CD4-positive, alpha-beta T cell (primary cell): ENCODE measurements around the gene CCDC183. TPM values are rescaled to one million over a fixed set of nuclear protein-coding genes. Genes with fewer than 3 reads are reported as not detected.

Experiments
- ATAC-seq: fragments of 200-7000 bp; cut with Tn5 transposase; one replicate; pipeline ENCODE4 v1.10.0; 2022; ENCODE audit warnings: mild to moderate bottlenecking; ENCODE audit not compliant: poor library complexity
- CTCF ChIA-PET: fragments of 350-600 bp; sonication (Branson Sonifier 250); formaldehyde crosslinking; loops from one replicate; lab custom pipeline; 2021; ENCODE audit warnings: antibody characterized with exemption, inconsistent platforms; lab: Charles Lee
- POLR2A ChIA-PET: fragments of 350-600 bp; sonication (Branson Sonifier 250); formaldehyde crosslinking; loops from one replicate; lab custom pipeline; 2021; ENCODE audit warnings: antibody characterized with exemption, inconsistent platforms; lab: Charles Lee
- DNase-seq, 14 experiments: peaks; one replicate each; pipeline ENCODE4 v3.0.0-alpha.2; 2013 to 2020; ENCODE audit warnings: mixed read lengths in 2 of 14
- H3K27ac ChIP-seq, 2 donors: one replicate each; pipeline versions ENCODE4 v1.5.1 to v1.7.0; 2013; ENCODE audit warnings: low read length in 2 of 2, low read depth in 1 of 2, mild to moderate bottlenecking in 1 of 2
- H3K27me3 ChIP-seq, 2 experiments: 1 replicate in 1 of 2; 2 replicates in 1 of 2; pipeline versions ENCODE4 v1.6.1 to v1.7.0; 2013; ENCODE audit warnings: low read length in 2 of 2, control low read depth in 1 of 2, mild to moderate bottlenecking in 1 of 2, moderate library complexity in 1 of 2; ENCODE audit not compliant: insufficient read depth in 2 of 2, control insufficient read depth in 1 of 2
- H3K36me3 ChIP-seq: one replicate; pipeline ENCODE4 v1.6.1; 2013; ENCODE audit warnings: low read length, control low read depth; ENCODE audit not compliant: insufficient read depth
- H3K4me1 ChIP-seq: one replicate; pipeline ENCODE4 v1.6.1; 2013; ENCODE audit warnings: low read length, control low read depth; ENCODE audit not compliant: insufficient read depth
- H3K4me3 ChIP-seq: one replicate; pipeline ENCODE4 v1.5.1; 2013; ENCODE audit warnings: mild to moderate bottlenecking, low read length, moderate library complexity
- H3K9me3 ChIP-seq, 2 experiments: 1 replicate in 1 of 2; 2 replicates in 1 of 2; pipeline versions ENCODE4 v1.6.1 to v1.7.0; 2013; ENCODE audit warnings: low read length in 2 of 2, mild to moderate bottlenecking in 2 of 2, control low read depth in 1 of 2, moderate library complexity in 1 of 2; ENCODE audit not compliant: control insufficient read depth in 1 of 2, insufficient read depth in 1 of 2
- H3K27ac Mint-ChIP-seq: one replicate; pipeline ENCODE4 v1.8.0; 2020; ENCODE audit warnings: mixed read lengths
- H3K27me3 Mint-ChIP-seq: one replicate; pipeline ENCODE4 v1.8.0; 2021; ENCODE audit warnings: mixed read lengths
- H3K36me3 Mint-ChIP-seq: one replicate; pipeline ENCODE4 v1.8.0; 2021; ENCODE audit warnings: low read depth, mixed read lengths
- H3K4me1 Mint-ChIP-seq: one replicate; pipeline ENCODE4 v1.8.0; 2021; ENCODE audit warnings: low read depth, mixed read lengths
- H3K4me3 Mint-ChIP-seq: one replicate; pipeline ENCODE4 v1.8.0; 2020; ENCODE audit warnings: mild to moderate bottlenecking, mixed read lengths
- H3K9me3 Mint-ChIP-seq: one replicate; pipeline ENCODE4 v1.8.0; 2020; ENCODE audit warnings: mixed read lengths
- CTCF ChIP-seq: fragments of 200-600 bp; IDR thresholded peaks from one replicate; pipeline ENCODE4 v1.8.0; 2022; ENCODE audit warnings: antibody characterized with exemption, mild to moderate bottlenecking
- intact Hi-C, 2 experiments: fragments of 100-400 bp; cut with DNase I in 1 of 2; cut with micrococcal nuclease in 1 of 2; formaldehyde crosslinking; loops; one replicate each; pipeline versions ENCODE4 v1.15.1 to v1.9.0; 2023 to 2025; cut with DNase I, micrococcal nuclease
- total RNA-seq, 174 experiments: library from RNA in 2 of 174; stranded (reverse) in 2 of 174; gene quantifications; one replicate each; pipeline ENCODE4 v1.2.3 and lab custom pipeline; 2021 to 2026

Gene CCDC183
- total RNA-seq, 2 experiments from 2014 or later, result 3.0 to 4.6 TPM

GRCh38 chr9:136828474-136829140 lies 32.5 kb downstream of the CCDC183 start:
- CTCF ChIA-PET, result no interaction called here

GRCh38 chr9:136829412-136829811 lies 33.3 kb downstream of the CCDC183 start:
- no peaks in the 10 kb centered on the region for H3K27me3 ChIP-seq
- DNase-seq (peak in 1 of 14 experiments; percentile 15), ATAC-seq (no peak)
- H3K4me1 ChIP-seq, result no peaks in the 10 kb centered on the region
- Mint-ChIP-seq H3K4me1 (no peaks in the 10 kb centered on the region), H3K27me3 (no peaks in the 10 kb centered on the region), H3K36me3 (peaks cover 32% of the 10 kb centered on the region), H3K9me3 (no peaks in the 10 kb centered on the region), H3K4me3 (no peak overlapping the region), H3K27ac (no peak overlapping the region)
- H3K27ac ChIP-seq, result no peak overlapping the region
- no peaks in the 10 kb centered on the region for H3K9me3 ChIP-seq
- intact Hi-C loops, result no loop called here
- CTCF ChIA-PET, result no interaction called here
- no peak overlapping the region for H3K4me3 ChIP-seq
- TF ChIP-seq CTCF, result no peak
- POLR2A ChIA-PET, result no interaction called here
- peaks cover 48% of the 10 kb centered on the region for H3K36me3 ChIP-seq

More at GRCh38 chr9:136828474-136829140, 32.5 kb downstream of the CCDC183 start:
- H3K27me3 Mint-ChIP-seq, result no peaks in the 10 kb centered on the region
- H3K9me3 Mint-ChIP-seq, result no peaks in the 10 kb centered on the region
- TF ChIP-seq CTCF, result no peak
- H3K4me1 ChIP-seq, result no peaks in the 10 kb centered on the region
- peaks cover 50% of the 10 kb centered on the region for H3K36me3 ChIP-seq
- no peak overlapping the region for H3K4me3 ChIP-seq
- DNase-seq, result no peak
- H3K27me3 ChIP-seq, result no peaks in the 10 kb centered on the region
- no peaks in the 10 kb centered on the region for H3K4me1 Mint-ChIP-seq
- POLR2A ChIA-PET, result no interaction called here
- H3K27ac ChIP-seq, result no peak overlapping the region
- peaks cover 30% of the 10 kb centered on the region for H3K36me3 Mint-ChIP-seq
- H3K9me3 ChIP-seq, result no peaks in the 10 kb centered on the region
- H3K27ac Mint-ChIP-seq, result no peak overlapping the region
- intact Hi-C loops, result no loop called here
- no peak overlapping the region for H3K4me3 Mint-ChIP-seq
- ATAC-seq, result no peak

- Histone ChIP-seq H3K4me1 (no peaks in the 10 kb centered on the region), H3K27me3 (no peaks in the 10 kb centered on the region), H3K9me3 (no peaks in the 10 kb centered on the region), H3K27ac (no peak overlapping the region), H3K4me3 (no peak overlapping the region), H3K36me3 (peaks cover 48% of the 10 kb centered on the region)
- Mint-ChIP-seq H3K9me3 (no peaks in the 10 kb centered on the region), H3K4me1 (no peaks in the 10 kb centered on the region), H3K36me3 (peaks cover 32% of the 10 kb centered on the region), H3K27ac (no peak overlapping the region), H3K4me3 (no peak overlapping the region), H3K27me3 (no peaks in the 10 kb centered on the region)
- intact Hi-C loops, result no loop called here
- ATAC-seq (no peak), DNase-seq (peak in 1 of 14 experiments; percentile 18)
- no peak for TF ChIP-seq CTCF
- ChIA-PET CTCF (no interaction called here), POLR2A (no interaction called here)
These were observed 34.1 kb downstream of the CCDC183 start for GRCh38 chr9:136829981-136830885.
